Neutrophil (primary cell): Measurements from ENCODE around the gene EVX1.

Source experiments
- H3K27ac ChIP-seq: fragments of 200-600 bp; sonication (generic); 2 replicates; pipeline ENCODE4 v1.5.1; 2016; ENCODE audit warnings: mild to moderate bottlenecking, moderate library complexity
- H3K27me3 ChIP-seq: fragments of 200-600 bp; sonication (generic); 2 replicates; pipeline ENCODE4 v1.6.0; 2016; ENCODE audit warnings: mild to moderate bottlenecking
- H3K36me3 ChIP-seq: fragments of 200-600 bp; sonication (generic); 2 replicates; pipeline ENCODE4 v1.5.1; 2017
- H3K4me1 ChIP-seq, 2 experiments: fragments of 200-600 bp in 1 of 2; sonication (generic) in 1 of 2; 1 replicate in 1 of 2; 2 replicates in 1 of 2; pipeline versions ENCODE4 v1.5.1 to v1.6.1; 2013 to 2016; ENCODE audit warnings: low read depth in 1 of 2, low read length in 1 of 2, mild to moderate bottlenecking in 1 of 2, moderate library complexity in 1 of 2; ENCODE audit not compliant: control insufficient read depth in 1 of 2, insufficient read depth in 1 of 2
- H3K4me3 ChIP-seq, 2 experiments: fragments of 200-600 bp in 1 of 2; sonication (generic) in 1 of 2; 1 replicate in 1 of 2; 2 replicates in 1 of 2; pipeline ENCODE4 v1.5.1; 2013 to 2016; ENCODE audit warnings: low read depth in 1 of 2, low read length in 1 of 2, mild to moderate bottlenecking in 1 of 2, moderate library complexity in 1 of 2
- H3K9me3 ChIP-seq: fragments of 200-600 bp; sonication (generic); 2 replicates; pipeline ENCODE4 v1.5.1; 2016
- CTCF ChIP-seq: fragments of 200-600 bp; sonication (generic); IDR thresholded peaks from 2 replicates; pipeline ENCODE4 v1.5.1; 2016; ENCODE audit warnings: antibody characterized with exemption

EVX1 gene

DNA sequence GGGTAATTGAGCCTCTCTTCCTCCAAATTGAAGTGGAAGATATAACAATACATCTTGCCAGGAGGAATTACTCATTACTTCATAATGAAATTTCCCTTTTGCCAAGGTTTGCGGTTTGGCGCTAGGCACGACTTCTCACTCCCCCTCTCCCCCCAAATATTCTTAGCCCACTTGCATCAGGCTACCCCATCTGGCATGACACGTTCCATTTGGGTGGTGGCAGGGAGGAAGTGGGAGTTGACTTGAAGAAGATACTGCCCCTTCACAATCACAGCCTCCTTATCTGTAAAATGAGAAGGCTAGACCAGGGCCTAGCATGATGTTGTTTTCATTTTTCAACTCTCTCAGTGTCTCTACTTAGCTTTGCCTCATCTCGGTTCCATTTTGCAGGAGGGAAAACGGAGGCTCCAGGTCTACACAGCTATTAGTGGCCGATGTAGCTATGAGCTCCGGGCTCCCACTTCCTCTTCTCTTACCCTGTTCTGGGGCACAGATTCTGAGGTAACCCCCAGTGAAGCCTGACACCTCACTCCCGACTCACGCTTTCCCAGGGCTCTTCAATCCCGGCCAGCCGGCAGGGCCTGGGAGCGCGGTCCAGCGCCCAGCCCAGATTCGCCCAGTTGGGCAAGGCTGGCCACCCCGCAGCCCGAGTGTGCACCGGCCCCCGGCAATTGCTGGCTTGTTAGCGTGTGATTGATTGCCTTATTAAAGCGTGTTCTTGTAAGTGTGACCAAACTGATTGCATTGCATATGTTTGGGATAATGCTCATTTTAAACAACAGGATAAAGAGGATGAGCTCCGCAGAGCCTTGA lies 6.5 kb downstream of the EVX1 start:
- Histone ChIP-seq H3K27me3 (peaks cover 100% of the 10 kb centered on the region), H3K27ac (no peak overlapping the region), H3K4me1 (no peaks in the 10 kb centered on the region), H3K4me3 (no peak overlapping the region), H3K36me3 (no peaks in the 10 kb centered on the region), H3K9me3 (no peaks in the 10 kb centered on the region)
- no peak for TF ChIP-seq CTCF

GRCh38 chr7:27249724-27250556 lies 7.3 kb downstream of the EVX1 start:
- no peaks in the 10 kb centered on the region for H3K36me3 ChIP-seq
- TF ChIP-seq CTCF = no peak
- H3K4me3 ChIP-seq = no peak overlapping the region
- H3K27ac ChIP-seq = no peak overlapping the region
- no peaks in the 10 kb centered on the region for H3K4me1 ChIP-seq
- peaks cover 100% of the 10 kb centered on the region for H3K27me3 ChIP-seq
- H3K9me3 ChIP-seq = no peaks in the 10 kb centered on the region

- Histone ChIP-seq H3K27ac (no peak overlapping the region), H3K27me3 (peaks cover 100% of the 10 kb centered on the region), H3K9me3 (no peaks in the 10 kb centered on the region), H3K36me3 (no peaks in the 10 kb centered on the region), H3K4me1 (no peaks in the 10 kb centered on the region), H3K4me3 (no peak overlapping the region)
- no peak for TF ChIP-seq CTCF
Observed at GRCh38 chr7:27250557-27251070, 8.0 kb downstream of the EVX1 start.

GRCh38 chr7:27251136-27251651 lies 8.6 kb downstream of the EVX1 start:
- Histone ChIP-seq H3K4me3 (no peak overlapping the region), H3K4me1 (no peaks in the 10 kb centered on the region), H3K9me3 (no peaks in the 10 kb centered on the region), H3K27me3 (peaks cover 100% of the 10 kb centered on the region), H3K36me3 (no peaks in the 10 kb centered on the region), H3K27ac (no peak overlapping the region)
- TF ChIP-seq CTCF = no peak

GRCh38 chr7:27251652-27252590 lies 9.3 kb downstream of the EVX1 start:
- H3K27me3 ChIP-seq = peaks cover 100% of the 10 kb centered on the region
- H3K9me3 ChIP-seq = no peaks in the 10 kb centered on the region
- H3K4me3 ChIP-seq = no peak overlapping the region
- no peaks in the 10 kb centered on the region for H3K4me1 ChIP-seq
- no peak overlapping the region for H3K27ac ChIP-seq
- no peaks in the 10 kb centered on the region for H3K36me3 ChIP-seq
- no peak for TF ChIP-seq CTCF
